NOMO-1 treated with DMSO at 0.1 percent for 48 hours (cell line): ENCODE data around the gene WDR55.
"Not testable (repeated sequence)": the region's sequence is repeated elsewhere in the genome, so short reads cannot be mapped to it uniquely, and the experiment has no call there.

Experiments
- DNase-seq: peaks from one replicate; lab custom pipeline; 2025; ENCODE audit not compliant: unreplicated experiment; lab: John Stamatoyannopoulos, UW

Gene WDR55, protein sequence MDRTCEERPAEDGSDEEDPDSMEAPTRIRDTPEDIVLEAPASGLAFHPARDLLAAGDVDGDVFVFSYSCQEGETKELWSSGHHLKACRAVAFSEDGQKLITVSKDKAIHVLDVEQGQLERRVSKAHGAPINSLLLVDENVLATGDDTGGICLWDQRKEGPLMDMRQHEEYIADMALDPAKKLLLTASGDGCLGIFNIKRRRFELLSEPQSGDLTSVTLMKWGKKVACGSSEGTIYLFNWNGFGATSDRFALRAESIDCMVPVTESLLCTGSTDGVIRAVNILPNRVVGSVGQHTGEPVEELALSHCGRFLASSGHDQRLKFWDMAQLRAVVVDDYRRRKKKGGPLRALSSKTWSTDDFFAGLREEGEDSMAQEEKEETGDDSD

DNA sequence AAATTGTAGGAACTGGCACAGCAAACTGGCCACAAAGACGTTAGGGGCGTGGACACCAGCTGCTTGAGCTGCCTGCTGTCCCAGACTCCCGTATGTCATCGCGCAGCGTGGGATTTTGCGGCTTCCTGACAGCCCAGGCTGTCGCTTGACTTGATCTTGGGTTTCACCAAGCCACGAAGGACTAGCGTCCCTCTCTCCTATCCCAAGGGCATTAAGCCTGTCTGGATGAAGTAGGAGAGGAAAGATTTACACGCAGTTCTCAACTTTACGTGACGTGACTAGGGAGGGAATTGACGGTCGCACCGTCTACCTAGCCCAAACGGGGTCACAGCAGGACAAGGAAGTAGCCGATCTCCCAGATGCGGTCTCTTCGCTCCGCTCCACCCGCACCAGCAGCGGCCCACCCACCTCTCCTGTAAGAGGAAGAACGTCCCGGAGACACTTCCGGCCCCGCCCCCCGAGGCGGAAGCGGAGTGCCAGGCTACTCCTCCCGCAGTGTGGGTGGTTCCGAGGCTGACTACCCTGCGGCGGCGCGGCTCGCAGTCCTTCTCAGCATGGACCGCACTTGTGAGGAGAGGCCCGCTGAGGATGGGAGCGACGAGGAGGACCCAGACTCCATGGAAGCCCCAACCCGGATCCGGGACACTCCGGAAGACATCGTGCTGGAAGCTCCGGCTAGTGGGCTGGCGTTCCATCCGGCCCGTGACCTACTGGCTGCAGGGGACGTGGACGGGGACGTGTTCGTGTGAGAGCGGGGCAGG lies at the start of gene WDR55:
Gene WDR55 (plus strand): TSS at position 546 of the 761 bp plus-strand sequence. CDS start 9 bp downstream, at position 555.
- peak; percentile 98 for DNase-seq

DNA sequence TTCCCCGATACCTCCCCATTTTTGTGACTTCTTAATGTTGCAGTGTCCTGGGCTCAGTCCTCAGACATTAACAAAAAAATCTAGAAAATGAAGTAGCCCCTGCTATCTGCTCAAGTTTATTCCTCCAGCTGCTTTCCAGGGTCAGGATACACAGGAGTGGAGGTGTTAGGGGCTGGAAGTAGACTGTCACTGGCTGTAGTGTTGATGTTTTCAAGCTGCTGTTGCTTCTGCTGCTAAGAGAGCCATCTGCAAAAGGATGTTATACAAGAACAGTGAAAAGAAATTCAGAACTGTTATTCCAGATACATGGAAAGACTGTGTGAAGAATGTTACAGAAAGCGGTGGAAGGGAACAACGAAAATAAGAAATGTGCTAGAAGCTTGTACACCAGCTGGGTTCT lies 42.4 kb upstream of the WDR55 start:
- DNase-seq, result no peak

DNA sequence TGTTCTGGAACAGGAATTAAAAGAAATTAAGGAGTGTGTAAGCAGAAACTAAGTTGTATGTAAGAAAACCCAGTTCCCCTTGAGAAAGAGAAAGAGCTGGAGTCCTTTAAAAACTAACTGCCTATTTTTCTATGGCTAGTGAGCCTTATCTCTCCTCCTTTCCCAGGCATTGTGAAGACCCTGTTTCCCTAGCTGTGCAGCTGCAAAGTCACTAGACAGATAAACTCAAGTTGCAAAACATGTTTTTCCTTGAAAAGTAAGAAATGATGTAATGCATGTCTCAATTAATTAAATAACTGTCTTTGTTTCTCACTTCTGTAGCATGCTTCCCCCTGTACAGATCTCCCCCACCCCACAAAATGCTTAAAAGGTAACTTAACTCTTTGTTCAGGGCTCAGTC lies 41.6 kb upstream of the WDR55 start:
- not testable (repeated sequence) for DNase-seq

DNA sequence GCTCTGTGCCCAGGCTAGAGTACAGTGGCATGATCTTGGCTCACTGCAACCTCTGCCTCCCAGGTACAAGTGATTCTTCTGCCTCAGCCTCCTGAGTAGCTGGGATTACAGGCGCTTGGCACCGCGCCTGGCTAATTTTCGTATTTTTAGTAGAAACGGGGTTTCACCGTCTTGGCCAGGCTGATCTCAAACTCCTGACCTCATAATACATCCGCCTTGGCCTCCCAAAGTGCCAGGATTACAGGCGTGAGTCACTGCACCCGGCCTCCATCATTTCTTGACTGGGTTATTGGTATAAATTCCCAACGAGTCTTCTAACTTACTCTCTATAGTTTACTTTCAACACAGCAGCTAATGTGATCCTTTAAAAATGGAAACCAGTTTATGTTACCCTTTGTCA lies 39.8 kb upstream of the WDR55 start:
- DNase-seq, result not testable (repeated sequence)

GRCh38 chr5:140627972-140628371 lies 36.7 kb upstream of the WDR55 start:
- DNase-seq, result no peak

DNA sequence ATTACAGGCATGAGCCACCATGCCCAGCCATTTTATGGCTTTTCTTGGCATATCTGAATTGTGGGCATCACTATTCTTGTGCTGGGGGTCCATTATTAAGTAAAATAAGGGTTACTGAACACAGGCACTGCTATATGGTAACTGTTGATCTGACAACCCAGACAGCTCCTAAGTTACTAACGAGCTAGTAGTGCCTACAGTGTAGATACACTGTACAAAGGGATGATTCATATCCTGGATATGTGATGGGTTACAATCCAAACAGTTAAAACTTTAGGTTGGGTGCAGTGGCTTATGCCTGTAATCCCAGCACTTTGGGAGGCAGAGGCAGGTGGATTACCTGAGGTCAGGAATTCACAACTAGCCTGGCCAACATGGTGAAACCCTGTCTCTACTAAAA lies 36.0 kb upstream of the WDR55 start:
- no peak for DNase-seq

GRCh38 chr5:140630292-140631035 lies 34.2 kb upstream of the WDR55 start:
- no peak for DNase-seq

DNA sequence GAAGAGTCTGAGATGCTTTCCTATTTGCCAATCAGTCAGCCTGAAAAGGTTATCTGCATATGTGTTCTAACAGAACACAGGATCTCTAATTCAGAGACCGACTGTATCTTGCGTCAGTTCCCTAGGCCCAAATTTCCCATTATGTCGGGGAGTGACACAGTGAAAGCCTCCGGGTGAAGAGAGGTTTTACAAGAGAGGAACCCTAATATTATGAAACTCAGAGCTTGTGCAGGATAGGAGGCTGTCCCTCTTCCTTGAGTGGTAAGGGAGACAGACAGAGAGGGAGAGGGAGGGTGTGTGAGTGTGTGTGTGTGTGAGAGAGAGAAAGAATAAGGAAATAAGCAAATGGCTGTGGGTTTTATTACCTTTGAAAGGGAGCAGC lies 33.7 kb upstream of the WDR55 start:
- DNase-seq, result peak; percentile 57

GRCh38 chr5:140631831-140632365 lies 32.8 kb upstream of the WDR55 start:
- DNase-seq, result no peak

DNA sequence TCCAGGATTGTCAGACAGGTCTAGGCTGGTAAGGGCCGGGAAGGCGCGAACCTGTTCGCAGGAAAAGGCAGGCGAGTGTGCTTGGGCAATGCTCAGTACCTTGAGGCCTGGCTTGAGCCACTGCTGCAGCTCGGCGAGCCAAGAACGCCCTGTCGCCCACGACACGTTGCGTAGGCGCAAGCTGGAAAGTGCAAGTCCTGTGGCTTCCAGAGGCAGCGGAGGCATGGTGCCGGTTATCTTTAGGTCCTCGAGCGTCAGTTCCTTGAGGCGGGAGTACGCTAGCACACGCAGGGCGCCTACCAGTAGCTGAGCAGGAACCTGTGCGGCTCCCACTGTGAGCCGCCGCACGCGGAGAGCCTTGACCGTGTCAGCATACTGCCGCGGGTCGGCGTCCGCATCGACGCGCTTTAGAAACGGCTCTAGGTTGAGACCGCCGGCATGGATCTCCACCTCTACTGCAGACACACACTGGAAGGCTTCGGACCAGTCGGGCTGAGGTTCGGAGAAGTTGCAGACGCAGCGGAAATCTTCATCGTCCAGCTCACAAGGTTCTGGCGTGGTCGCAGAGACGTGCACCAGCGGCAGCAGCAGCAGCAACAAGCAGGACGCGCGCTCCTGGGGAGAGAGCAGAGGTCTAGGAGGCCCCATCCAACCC lies 32.2 kb upstream of the WDR55 start:
- no peak for DNase-seq

DNA sequence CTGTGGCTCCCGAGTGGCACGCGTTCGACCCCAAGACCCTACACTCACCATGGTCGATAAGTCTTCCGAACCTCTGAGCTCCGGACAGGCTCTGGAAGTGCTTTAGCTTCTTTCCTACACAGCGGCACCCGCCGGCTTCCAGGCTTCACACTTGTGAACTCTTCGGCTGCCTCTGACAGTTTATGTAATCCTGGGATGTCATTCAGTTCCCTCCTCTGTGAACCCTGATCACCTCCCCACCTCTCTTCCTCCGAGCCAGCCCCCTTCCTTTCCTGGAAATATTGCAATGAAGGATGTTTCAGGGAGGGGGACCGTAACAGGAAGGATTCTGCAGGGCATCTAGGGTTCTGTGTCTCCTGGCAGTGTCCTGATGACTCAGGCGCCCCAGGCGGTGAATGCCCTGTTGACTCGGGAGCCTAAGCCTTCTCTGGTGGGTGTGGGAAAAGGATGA lies 31.7 kb upstream of the WDR55 start, which contains the start of gene CD14:
Gene CD14 (minus strand): TSS at position 155 of the 451 bp plus-strand sequence. CDS start 104 bp downstream, at position 51.
- no peak for DNase-seq

- no peak for DNase-seq
These were observed 31.2 kb upstream of the WDR55 start for GRCh38 chr5:140633501-140633900.

- DNase-seq, result no peak
These were observed 30.6 kb upstream of the WDR55 start for GRCh38 chr5:140634103-140634502.

GRCh38 chr5:140635291-140636257 lies 29.1 kb upstream of the WDR55 start:
- DNase-seq, result no peak

- no peak for DNase-seq
These were observed 27.2 kb upstream of the WDR55 start for GRCh38 chr5:140637371-140638100.

GRCh38 chr5:140638898-140639147 lies 25.9 kb upstream of the WDR55 start:
- not testable (repeated sequence) for DNase-seq

DNA sequence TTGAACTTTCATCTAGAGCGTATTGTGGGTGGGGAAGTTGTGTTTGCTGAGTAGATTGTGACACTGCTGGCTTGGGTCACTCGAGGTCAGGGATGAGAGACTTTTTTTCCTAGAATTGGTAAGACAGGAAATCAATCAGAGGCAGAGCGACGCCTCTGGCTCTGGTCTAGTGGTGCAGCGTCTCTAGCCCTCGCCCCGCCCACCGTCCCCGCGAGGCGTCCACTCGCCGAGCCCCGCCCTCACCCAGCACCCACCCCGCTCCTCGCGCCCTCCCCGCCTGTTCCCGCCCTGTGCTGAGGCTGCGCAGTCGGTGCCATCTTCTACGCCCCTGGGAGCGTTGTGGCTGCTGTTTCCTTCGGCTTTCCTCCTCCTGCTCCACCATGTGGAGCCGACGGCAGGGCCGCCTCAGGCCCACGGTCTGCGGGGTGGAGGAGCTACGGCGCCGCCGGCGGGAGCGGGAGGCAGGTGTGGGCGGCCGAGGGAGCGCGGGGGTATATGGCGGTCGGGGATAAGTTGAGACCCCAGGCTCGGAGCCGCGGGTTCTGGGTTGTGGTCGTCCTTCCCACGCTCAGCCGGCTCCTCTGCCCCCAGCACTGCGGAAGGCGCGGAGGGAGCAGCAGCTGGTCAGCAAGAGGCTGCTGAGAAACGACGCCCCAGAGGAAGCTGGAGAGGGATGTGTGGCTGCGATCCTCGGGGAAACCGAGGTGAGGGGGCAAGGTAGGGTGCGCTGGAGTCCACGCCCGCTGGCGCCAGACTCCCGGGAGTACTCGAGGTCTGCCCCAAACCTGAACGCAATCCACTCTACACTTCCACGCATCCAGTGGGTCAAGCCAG lies 25.3 kb upstream of the WDR55 start, which contains the start of gene TMCO6:
Gene TMCO6 (plus strand): TSS at position 304 of the 834 bp plus-strand sequence. CDS start 77 bp downstream, at position 381.
- DNase-seq, result peak; percentile 99

DNA sequence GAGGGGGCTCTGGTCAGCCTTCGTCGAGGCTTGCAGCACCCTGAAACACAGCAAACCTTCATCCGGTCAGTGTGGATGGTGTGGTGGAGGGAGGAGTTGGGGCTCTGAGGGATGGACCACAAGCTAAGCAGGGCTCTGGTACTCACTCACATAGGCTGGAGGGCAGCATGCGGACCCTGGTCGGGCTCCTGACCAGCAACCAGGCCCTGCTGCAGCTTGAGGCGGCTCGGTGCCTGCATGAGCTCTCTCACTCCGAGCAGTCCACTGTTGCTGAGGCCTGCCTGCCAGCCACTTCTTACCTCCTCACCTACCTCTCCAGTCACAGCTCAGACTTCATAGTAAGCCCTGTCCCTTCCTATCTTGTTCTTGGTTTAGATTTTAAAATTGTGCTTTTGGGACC lies 23.0 kb upstream of the WDR55 start:
- no peak for DNase-seq
